Loucy (cell line): ENCODE results near the gene PPP1CA.

Experiments
- H2AFZ ChIP-seq: fragments of 200-600 bp; sonication (generic); 2 replicates; pipeline ENCODE4 v1.6.0; 2016; ENCODE audit warnings: antibody characterized with exemption, mild to moderate bottlenecking, low read length, moderate library complexity
- H3F3A ChIP-seq: fragments of 200-600 bp; 2 replicates; pipeline ENCODE4 v1.6.0; 2016; ENCODE audit warnings: antibody characterized with exemption, low read depth, mild to moderate bottlenecking
- H3K27me3 ChIP-seq: fragments of 200-600 bp; sonication (generic); 2 replicates; pipeline ENCODE4 v1.6.1; 2014; ENCODE audit warnings: low read length, mild to moderate bottlenecking; ENCODE audit not compliant: insufficient read depth, poor library complexity, severe bottlenecking
- H3K36me3 ChIP-seq: fragments of 200-600 bp; sonication (generic); 2 replicates; pipeline ENCODE4 v1.6.1; 2016; ENCODE audit warnings: low read length; ENCODE audit not compliant: insufficient read depth
- H3K4me1 ChIP-seq: fragments of 200-600 bp; sonication (generic); 2 replicates; pipeline ENCODE4 v1.5.1; 2014; ENCODE audit warnings: low read length, mild to moderate bottlenecking; ENCODE audit not compliant: insufficient read depth, poor library complexity, severe bottlenecking
- H3K4me2 ChIP-seq: fragments of 200-600 bp; sonication (generic); 2 replicates; pipeline ENCODE4 v1.6.0; 2014; ENCODE audit warnings: antibody characterized with exemption, low read length, low read depth, mild to moderate bottlenecking; ENCODE audit not compliant: poor library complexity, severe bottlenecking
- H3K4me3 ChIP-seq: fragments of 200-600 bp; sonication (generic); 2 replicates; pipeline ENCODE4 v1.5.1; 2014; ENCODE audit warnings: low read length, mild to moderate bottlenecking, mixed read lengths; ENCODE audit not compliant: poor library complexity, severe bottlenecking
- H3K79me2 ChIP-seq: fragments of 200-600 bp; sonication (generic); 2 replicates; pipeline ENCODE4 v1.6.1; 2014; ENCODE audit warnings: low read length; ENCODE audit not compliant: insufficient read depth
- H3K9ac ChIP-seq: fragments of 200-600 bp; sonication (generic); 2 replicates; pipeline ENCODE4 v1.6.0; 2014; ENCODE audit warnings: mild to moderate bottlenecking, low read depth, low read length, moderate library complexity; ENCODE audit not compliant: poor library complexity, severe bottlenecking
- H3K9me2 ChIP-seq: fragments of 200-600 bp; sonication (generic); replicated peaks from 2 replicates; pipeline ENCODE4 v1.6.1; 2016; ENCODE audit warnings: low read depth, low read length, mixed read lengths
- H3K9me3 ChIP-seq: fragments of 200-600 bp; sonication (generic); 2 replicates; pipeline ENCODE4 v1.6.1; 2014; ENCODE audit warnings: mild to moderate bottlenecking, antibody characterized with exemption, low read length, low read depth; ENCODE audit not compliant: insufficient read depth
- H4K20me1 ChIP-seq: fragments of 200-600 bp; sonication (generic); 2 replicates; pipeline ENCODE4 v1.6.0; 2014; ENCODE audit warnings: antibody characterized with exemption, low read length, mild to moderate bottlenecking; ENCODE audit not compliant: insufficient read depth, poor library complexity, severe bottlenecking
- EZH2phosphoT487 ChIP-seq: fragments of 200-600 bp; IDR thresholded peaks from 2 replicates; pipeline ENCODE4 v1.6.1; 2018; ENCODE audit warnings: antibody characterized with exemption, mild to moderate bottlenecking, moderate library complexity, borderline replicate concordance
- TF ChIP-seq, protein P1 (sequence below): fragments of 200-600 bp; sonication (generic); conservative IDR thresholded peaks from 2 replicates; pipeline ENCODE4 v1.5.1; 2014; ENCODE audit warnings: mild to moderate bottlenecking, antibody characterized with exemption, low read length

PPP1CA gene

DNA sequence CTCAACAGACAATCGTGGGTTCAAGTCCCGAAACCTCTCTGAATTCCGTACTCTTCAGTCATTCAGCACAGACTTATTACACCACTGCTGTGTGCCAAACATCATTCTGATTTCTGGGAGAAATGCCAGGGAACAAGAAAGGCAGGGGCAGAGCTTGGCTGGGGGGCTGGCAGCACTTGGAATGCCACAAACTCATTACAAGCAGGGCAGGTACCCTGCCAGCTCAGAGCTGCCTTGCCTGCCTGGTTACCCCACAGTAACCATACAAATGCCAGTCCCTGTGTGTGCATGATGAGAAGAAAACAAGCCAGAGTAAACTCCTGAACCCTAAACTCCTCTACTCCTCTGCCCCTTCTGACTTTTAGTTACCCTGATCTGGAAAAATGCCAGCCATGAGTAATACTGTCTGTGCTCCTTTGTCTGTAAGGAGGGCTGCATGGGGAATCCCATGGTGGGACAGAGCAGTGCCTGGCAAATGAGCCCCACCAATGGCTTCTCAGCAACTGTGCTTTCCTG is 16.7 kb downstream of the PPP1CA start:
- Histone ChIP-seq H3K4me1 (no peaks in the 10 kb centered on the region), H2AFZ (no peak overlapping the region), H3K27me3 (no peaks in the 10 kb centered on the region), H3K9me2 (no peaks in the 10 kb centered on the region), H3K9ac (no peak overlapping the region), H4K20me1 (peaks cover 4% of the 10 kb centered on the region), H3K36me3 (no peaks in the 10 kb centered on the region), H3K4me2 (no peak overlapping the region), H3K79me2 (peaks cover 4% of the 10 kb centered on the region; the same call in 1 of the 2 replicates), H3K4me3 (no peak overlapping the region), H3F3A (no peaks in the 10 kb centered on the region), H3K9me3 (no peaks in the 10 kb centered on the region)
- TF ChIP-seq, protein P1, sequence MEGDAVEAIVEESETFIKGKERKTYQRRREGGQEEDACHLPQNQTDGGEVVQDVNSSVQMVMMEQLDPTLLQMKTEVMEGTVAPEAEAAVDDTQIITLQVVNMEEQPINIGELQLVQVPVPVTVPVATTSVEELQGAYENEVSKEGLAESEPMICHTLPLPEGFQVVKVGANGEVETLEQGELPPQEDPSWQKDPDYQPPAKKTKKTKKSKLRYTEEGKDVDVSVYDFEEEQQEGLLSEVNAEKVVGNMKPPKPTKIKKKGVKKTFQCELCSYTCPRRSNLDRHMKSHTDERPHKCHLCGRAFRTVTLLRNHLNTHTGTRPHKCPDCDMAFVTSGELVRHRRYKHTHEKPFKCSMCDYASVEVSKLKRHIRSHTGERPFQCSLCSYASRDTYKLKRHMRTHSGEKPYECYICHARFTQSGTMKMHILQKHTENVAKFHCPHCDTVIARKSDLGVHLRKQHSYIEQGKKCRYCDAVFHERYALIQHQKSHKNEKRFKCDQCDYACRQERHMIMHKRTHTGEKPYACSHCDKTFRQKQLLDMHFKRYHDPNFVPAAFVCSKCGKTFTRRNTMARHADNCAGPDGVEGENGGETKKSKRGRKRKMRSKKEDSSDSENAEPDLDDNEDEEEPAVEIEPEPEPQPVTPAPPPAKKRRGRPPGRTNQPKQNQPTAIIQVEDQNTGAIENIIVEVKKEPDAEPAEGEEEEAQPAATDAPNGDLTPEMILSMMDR = no peak
- no peak for TF ChIP-seq EZH2phosphoT487

DNA sequence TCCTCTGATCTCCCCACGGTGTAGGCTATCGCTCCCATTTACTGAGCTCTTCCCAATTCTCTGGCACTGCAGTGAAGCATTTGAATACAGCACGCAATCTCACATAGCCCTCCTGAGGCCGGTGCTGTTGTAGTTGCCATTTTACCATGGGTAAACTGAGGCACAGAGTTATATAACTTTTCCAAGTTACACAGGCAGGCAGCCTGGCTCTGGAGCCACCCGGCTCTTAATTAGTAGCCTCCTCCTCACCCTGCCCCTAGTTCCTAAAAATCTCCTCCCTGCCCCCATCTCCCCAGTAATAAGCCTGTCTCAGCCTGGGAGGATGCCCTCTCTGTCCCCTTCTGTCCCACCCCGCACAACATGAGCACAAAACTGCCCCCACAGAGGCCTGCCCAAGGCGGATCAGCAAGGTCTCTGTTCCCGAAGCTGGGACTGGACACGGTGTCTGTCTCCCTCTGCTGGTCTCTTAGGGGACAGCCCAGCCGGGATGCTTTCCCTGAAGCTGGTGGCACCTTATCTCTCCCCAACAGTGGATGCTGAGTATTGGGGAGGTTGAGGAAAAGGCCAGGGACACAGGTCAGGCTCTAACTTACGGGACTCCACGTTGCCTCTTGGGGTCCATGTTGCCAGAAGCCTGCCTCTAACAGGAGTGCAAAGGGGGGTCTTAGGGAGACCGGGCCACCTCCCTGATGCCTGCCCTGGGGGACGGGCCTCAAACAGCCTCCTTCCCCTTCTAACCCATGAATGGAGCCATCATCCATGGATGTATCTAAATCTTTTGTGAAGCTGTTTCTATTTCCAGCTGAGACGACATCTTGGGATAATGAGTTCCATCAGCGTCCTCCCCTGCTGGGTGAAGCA is 19.2 kb downstream of the PPP1CA start:
- Histone ChIP-seq H3F3A (no peaks in the 10 kb centered on the region), H3K79me2 (no peaks in the 10 kb centered on the region), H3K9me3 (no peaks in the 10 kb centered on the region), H2AFZ (no peak overlapping the region), H4K20me1 (no peaks in the 10 kb centered on the region), H3K4me3 (no peak overlapping the region), H3K9ac (no peak overlapping the region), H3K9me2 (no peaks in the 10 kb centered on the region), H3K4me2 (no peak overlapping the region), H3K27me3 (no peaks in the 10 kb centered on the region), H3K36me3 (no peaks in the 10 kb centered on the region), H3K4me1 (no peaks in the 10 kb centered on the region)
- no peak for TF ChIP-seq EZH2phosphoT487
- TF ChIP-seq, protein P1 = peak; percentile 94

DNA sequence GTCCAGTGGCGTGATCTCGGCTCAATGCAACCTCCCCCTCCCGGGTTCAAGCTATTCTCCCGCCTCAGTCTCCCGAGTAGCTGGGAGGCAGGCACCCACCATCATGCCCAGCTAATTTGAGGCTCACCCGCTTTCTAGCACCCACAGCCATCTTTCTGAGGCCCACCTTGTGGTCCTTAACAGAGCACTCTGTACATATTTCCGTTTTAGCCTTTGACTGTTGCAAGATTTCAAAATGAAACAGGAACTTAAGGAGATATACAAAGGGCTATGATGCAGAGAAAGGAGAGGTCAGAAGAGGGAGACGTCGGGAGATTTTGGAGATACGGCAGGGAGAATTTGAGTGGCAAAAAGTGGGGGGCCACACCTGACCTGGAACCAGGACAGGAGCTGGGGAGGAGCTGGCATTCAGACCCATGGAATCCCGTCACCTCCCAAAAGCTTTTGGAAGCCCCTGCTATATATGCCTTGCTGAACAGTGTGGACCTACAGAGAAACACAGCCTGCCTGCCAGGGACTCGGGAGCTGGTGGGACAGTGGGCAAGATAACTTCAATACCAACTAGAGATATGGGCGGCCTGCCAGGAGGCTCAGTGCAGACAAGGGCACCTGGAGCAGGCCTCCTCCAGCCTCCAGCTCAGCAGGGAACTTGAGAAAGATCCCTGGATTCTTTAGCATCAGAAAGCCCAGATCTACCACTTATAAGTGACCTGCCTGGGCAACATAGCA is 20.2 kb downstream of the PPP1CA start:
- H3K36me3 ChIP-seq = no peaks in the 10 kb centered on the region
- H3K9me3 ChIP-seq = no peaks in the 10 kb centered on the region
- no peak overlapping the region for H3K4me3 ChIP-seq
- no peak overlapping the region for H3K4me2 ChIP-seq
- no peak overlapping the region for H3K9ac ChIP-seq
- H3K79me2 ChIP-seq = no peaks in the 10 kb centered on the region
- no peaks in the 10 kb centered on the region for H3K4me1 ChIP-seq
- H3K27me3 ChIP-seq = no peaks in the 10 kb centered on the region
- TF ChIP-seq EZH2phosphoT487 = no peak
- TF ChIP-seq, protein P1 = no peak
- no peaks in the 10 kb centered on the region for H4K20me1 ChIP-seq
- no peaks in the 10 kb centered on the region for H3F3A ChIP-seq
- no peaks in the 10 kb centered on the region for H3K9me2 ChIP-seq
- peak overlapping the region; percentile 65; the same call in 1 of the 2 replicates for H2AFZ ChIP-seq
